HepG2 (cell line): ENCODE measurements around the gene PLCG2. TPM values are rescaled to one million over a fixed set of nuclear protein-coding genes. Genes with fewer than 3 reads are reported as not detected.

Source experiments
- ATAC-seq: fragments of 200-7000 bp; cut with Tn5 transposase; 3 replicates; pipeline ENCODE4 v1.9.1; 2020; ENCODE audit warnings: mild to moderate bottlenecking, moderate library complexity
- BruUV-seq: library from RNA; stranded (reverse); fragments of 400-500 nt; replicated peaks from 2 replicates; lab custom pipeline; 2021; lab: Mats Ljungman, UMichigan
- CTCF ChIA-PET: fragments of 300-600 bp; formaldehyde crosslinking; extraction: SDS; loops from one replicate; lab custom pipeline; 2021; ENCODE audit warnings: low total read pairs, inconsistent platforms, low intra/inter-chr PET ratio; lab: Yijun Ruan, JAX
- POLR2A ChIA-PET: fragments of 350-600 bp; sonication (Branson Sonifier 250); formaldehyde crosslinking; loops from one replicate; lab custom pipeline; 2020; ENCODE audit warnings: antibody characterized with exemption, inconsistent platforms; lab: Yijun Ruan, JAX
- DNase-seq: peaks from one replicate; pipeline ENCODE4 v3.0.0-alpha.2; 2015; ENCODE audit warnings: low spot score
- FAIRE-seq: peaks from 3 replicates; lab custom pipeline; 2011; peaks lifted over from hg19 to GRCh38; lab: Jason Lieb, UNC
- H2AFZ ChIP-seq: one replicate; pipeline ENCODE4 v1.6.1; 2011; ENCODE audit warnings: low read length, inconsistent platforms
- H3K27ac ChIP-seq: fragments of 300-600 bp; 3 replicates; pipeline ENCODE4 v1.8.0; 2011; ENCODE audit warnings: mixed run types, mild to moderate bottlenecking, mixed read lengths, low read length, inconsistent platforms; ENCODE audit not compliant: insufficient read depth; ENCODE audit errors: extremely low read length
- H3K27me3 ChIP-seq, 2 experiments: fragments of 200-600 bp in 1 of 2; 2 replicates in 1 of 2; 3 replicates in 1 of 2; pipeline versions ENCODE4 v1.6.0 to v1.8.0; 2011; ENCODE audit warnings: low read length in 2 of 2, mild to moderate bottlenecking in 2 of 2, moderate library complexity in 2 of 2, inconsistent platforms in 1 of 2; ENCODE audit not compliant: insufficient read depth in 2 of 2, control insufficient read depth in 1 of 2
- H3K36me3 ChIP-seq, 2 experiments: fragments of 200-600 bp in 1 of 2; replicated peaks in 1 of 2; 2 replicates in 1 of 2; 3 replicates in 1 of 2; pipeline versions ENCODE4 v1.5.1 to v1.8.0; 2011; ENCODE audit warnings: low read length in 2 of 2, inconsistent platforms in 1 of 2; ENCODE audit not compliant: insufficient read depth in 2 of 2, control insufficient read depth in 1 of 2
- H3K4me1 ChIP-seq: 2 replicates; pipeline ENCODE4 v1.5.1; 2012; ENCODE audit warnings: low read length, inconsistent platforms; ENCODE audit not compliant: insufficient read depth
- H3K4me2 ChIP-seq: 2 replicates; pipeline ENCODE4 v1.6.0; 2011; ENCODE audit warnings: low read depth, low read length, inconsistent platforms
- H3K4me3 ChIP-seq, 3 experiments: fragments of 200-600 bp in 1 of 3; sonication (generic), shearing (Covaris generic) in 1 of 3; replicated peaks in 1 of 3; 2 replicates each; pipeline ENCODE4 v1.5.1; 2011 to 2016; ENCODE audit warnings: low read length in 3 of 3, inconsistent platforms in 2 of 3, low read depth in 2 of 3, mild to moderate bottlenecking in 2 of 3, control low read depth in 1 of 3, mixed read lengths in 1 of 3; ENCODE audit not compliant: insufficient read depth in 1 of 3
- H3K79me2 ChIP-seq: one replicate; pipeline ENCODE4 v1.6.1; 2011; ENCODE audit warnings: low read length, inconsistent platforms; ENCODE audit not compliant: insufficient read depth
- H3K9ac ChIP-seq: 2 replicates; pipeline ENCODE4 v1.6.0; 2011; ENCODE audit warnings: mild to moderate bottlenecking, low read depth, low read length, inconsistent platforms; ENCODE audit not compliant: insufficient read depth
- H3K9me3 ChIP-seq: 2 replicates; pipeline ENCODE4 v1.5.1; 2012; ENCODE audit warnings: mild to moderate bottlenecking, low read length
- H4K20me1 ChIP-seq: 2 replicates; pipeline ENCODE4 v1.6.0; 2011; ENCODE audit warnings: inconsistent platforms, mild to moderate bottlenecking, low read length, moderate library complexity; ENCODE audit not compliant: insufficient read depth
- CCDC6 ChIP-seq: sonication (generic); formaldehyde crosslinking; IDR thresholded peaks from 2 replicates; pipeline ENCODE4 v1.8.1; 2022; ENCODE audit warnings: mild to moderate bottlenecking, missing genetic modification reagents, moderate library complexity
- DNMT1 ChIP-seq: sonication (generic); formaldehyde crosslinking; IDR thresholded peaks from 2 replicates; pipeline ENCODE4 v1.5.1; 2020; ENCODE audit warnings: mild to moderate bottlenecking, missing genetic modification reagents
- HHEX ChIP-seq: IDR thresholded peaks from 2 replicates; pipeline ENCODE4 v1.6.1; 2016; ENCODE audit warnings: control low read depth
- PTBP1 ChIP-seq: fragments of 200-400 bp; formaldehyde crosslinking; IDR thresholded peaks from 2 replicates; pipeline ENCODE4 v1.6.1; 2018; ENCODE audit warnings: low read length, low read depth; ENCODE audit not compliant: poor library complexity, severe bottlenecking
- RCOR2 ChIP-seq: IDR thresholded peaks from 2 replicates; pipeline ENCODE4 v1.6.1; 2016; ENCODE audit warnings: missing biosample characterization, missing genetic modification reagents
- RFXANK ChIP-seq: IDR thresholded peaks from 2 replicates; pipeline ENCODE4 v1.6.1; 2016
- SMAD3 ChIP-seq: sonication (generic); formaldehyde crosslinking; IDR thresholded peaks from 2 replicates; pipeline ENCODE4 v1.4.0; 2020; ENCODE audit warnings: missing genetic modification reagents
- YY1 ChIP-seq: IDR thresholded peaks from 2 replicates; pipeline ENCODE4 v1.6.1; 2011; ENCODE audit warnings: low read length, low read depth, moderate library complexity, mild to moderate bottlenecking; ENCODE audit not compliant: insufficient read depth, insufficient replicate concordance
- ZFP37 ChIP-seq: sonication (generic); formaldehyde crosslinking; IDR thresholded peaks from 2 replicates; pipeline ENCODE4 v1.4.0; 2020; ENCODE audit warnings: missing genetic modification reagents, borderline replicate concordance
- ZHX2 ChIP-seq, 2 experiments: sonication (generic) in 1 of 2; formaldehyde crosslinking in 1 of 2; IDR thresholded peaks; 2 replicates each; pipeline versions ENCODE4 v1.6.1 to v1.9.0; 2014 to 2022; ENCODE audit warnings: antibody characterized with exemption in 1 of 2, borderline replicate concordance in 1 of 2, inconsistent platforms in 1 of 2, low read depth in 1 of 2, missing genetic modification reagents in 1 of 2
- ZNF3 ChIP-seq: IDR thresholded peaks from 2 replicates; pipeline ENCODE4 v1.7.0; 2017; ENCODE audit warnings: inconsistent platforms
- ZNF75D ChIP-seq: sonication (generic); formaldehyde crosslinking; IDR thresholded peaks from 2 replicates; pipeline ENCODE4 v1.8.1; 2023; ENCODE audit warnings: missing genetic modification reagents, mild to moderate bottlenecking, borderline replicate concordance
- ZNF773 ChIP-seq: sonication (generic); formaldehyde crosslinking; IDR thresholded peaks from 2 replicates; pipeline ENCODE4 v1.4.0; 2020; ENCODE audit warnings: missing genetic modification reagents, borderline replicate concordance
- WGBS: methylation state at CpG from one replicate; pipeline ENCODE4 v1.1.6; 2017; ENCODE audit warnings: low lambda C conversion rate; 5-methylcytosine and 5-hydroxymethylcytosine counted together
- in situ Hi-C: cut with HindIII; loops from 2 replicates; pipeline ENCODE4 v1.10.0; 2017; ENCODE audit warnings: low pct_unique_long_range_greater_than_20kb; ENCODE audit not compliant: extremely low pct_ligation_motif_present
- intact Hi-C: fragments of 100-400 bp; cut with micrococcal nuclease; formaldehyde crosslinking; loops from one replicate; pipeline ENCODE4 v1.10.0; 2022; ENCODE audit not compliant: unreplicated experiment
- polyA plus RNA-seq, 8 experiments: library from polyadenylated mRNA; depleted of rRNA in 3 of 8; stranded (reverse) in 7 of 8; unstranded in 1 of 8; fragments of >200 nt; fragmentation: Illumina TruSeq in 4 of 8; extraction: Trizol in 4 of 8; gene quantifications; 2 replicates each; pipeline versions ENCODE4 v1.2.1 to v1.2.3, GENCODE V29; 2011 to 2016; ENCODE audit warnings: low read depth in 4 of 8, missing spikeins in 1 of 8, mixed read lengths in 1 of 8; ENCODE audit not compliant: insufficient read depth in 1 of 8
- total RNA-seq, 5 experiments: library from RNA; depleted of rRNA; stranded (reverse); fragments of >200 nt; fragmentation: Illumina TruSeq; extraction: Trizol; gene quantifications; 2 replicates each; pipeline ENCODE4 v1.2.3, GENCODE V29; 2016; ENCODE audit warnings: low read depth in 1 of 5
- TF ChIP-seq, protein P1 (sequence below): sonication (generic); formaldehyde crosslinking; IDR thresholded peaks from 2 replicates; pipeline ENCODE4 v1.5.0; 2020; ENCODE audit warnings: mild to moderate bottlenecking, low read depth, missing genetic modification reagents, borderline replicate concordance
- TF ChIP-seq, protein P2 (sequence below): sonication (generic); formaldehyde crosslinking; IDR thresholded peaks from 2 replicates; pipeline ENCODE4 v1.4.0; 2020; ENCODE audit warnings: missing genetic modification reagents, borderline replicate concordance

PLCG2 gene
- total and polyA plus RNA-seq, 2 of the 13 experiments (the other 11 are each of a cell fraction or from before 2014, with no cell fraction given), result 0.13 to 0.18 TPM

DNA sequence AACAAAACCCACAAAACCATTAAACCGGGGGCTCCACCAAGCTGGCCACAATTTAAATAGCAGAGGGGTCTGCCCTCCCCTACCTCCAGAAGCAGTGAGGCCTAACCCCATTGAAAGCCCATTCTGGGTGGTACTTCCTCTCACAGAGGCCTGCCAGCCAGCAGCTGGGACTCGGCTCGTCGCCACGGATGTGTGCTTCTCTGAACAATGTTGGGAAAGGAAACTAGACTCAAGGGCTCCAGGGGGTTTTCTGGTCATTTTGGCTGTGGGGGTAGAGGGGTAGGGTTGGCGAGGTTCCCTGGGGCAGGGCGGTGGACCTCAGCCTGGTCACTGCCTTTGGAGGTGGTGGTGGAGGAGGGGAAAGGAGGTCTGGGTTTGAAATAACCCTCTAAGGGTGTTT lies 4.7 kb upstream of the PLCG2 start:
- 41% methylated on average over 7 of the region's 7 CpGs for WGBS
- ChIA-PET CTCF (no interaction called here), POLR2A (no interaction called here)
- H3K79me2 ChIP-seq, result no peaks in the 10 kb centered on the region
- peaks cover 8 to 76% of the 10 kb centered on the region in 2 experiments for H3K27me3 ChIP-seq
- H3K4me3 ChIP-seq, result no peak overlapping the region
- no peak overlapping the region for H2AFZ ChIP-seq
- intact Hi-C loops, result no loop called here
- no TSS peak for BruUV-seq
- H3K4me2 ChIP-seq, result no peak overlapping the region
- no peak for FAIRE-seq
- DNase-seq, result no peak
- H3K9ac ChIP-seq, result no peak overlapping the region
- no peak for ATAC-seq
- H4K20me1 ChIP-seq, result no peaks in the 10 kb centered on the region
- H3K9me3 ChIP-seq, result no peaks in the 10 kb centered on the region
- no peaks in the 10 kb centered on the region for H3K36me3 ChIP-seq
- in situ Hi-C loops, result no loop called here
- no peak overlapping the region for H3K27ac ChIP-seq
- H3K4me1 ChIP-seq, result no peaks in the 10 kb centered on the region
- TF ChIP-seq ZNF75D (CRISPR knock-in tag) (no peak), ZNF3 (no peak), RFXANK (no peak), DNMT1 (CRISPR knock-in tag) (no peak), ZHX2 (IDR thresholded peaks at IDR 0.05; ENCODE audit: low read depth) (no peak), ZHX2 (CRISPR knock-in tag; IDR thresholded peaks at IDR 0.05; ENCODE audit: borderline replicate concordance) (no peak), YY1 (no peak), ZNF773 (no peak), PTBP1 (no peak), SMAD3 (CRISPR knock-in tag) (no peak), RCOR2 (no peak), CCDC6 (CRISPR knock-in tag) (no peak), ZFP37 (CRISPR knock-in tag) (no peak), HHEX (CRISPR knock-in tag) (no peak)
- TF ChIP-seq, protein P1, sequence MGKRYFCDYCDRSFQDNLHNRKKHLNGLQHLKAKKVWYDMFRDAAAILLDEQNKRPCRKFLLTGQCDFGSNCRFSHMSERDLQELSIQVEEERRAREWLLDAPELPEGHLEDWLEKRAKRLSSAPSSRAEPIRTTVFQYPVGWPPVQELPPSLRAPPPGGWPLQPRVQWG, result no peak
- TF ChIP-seq, protein P2, sequence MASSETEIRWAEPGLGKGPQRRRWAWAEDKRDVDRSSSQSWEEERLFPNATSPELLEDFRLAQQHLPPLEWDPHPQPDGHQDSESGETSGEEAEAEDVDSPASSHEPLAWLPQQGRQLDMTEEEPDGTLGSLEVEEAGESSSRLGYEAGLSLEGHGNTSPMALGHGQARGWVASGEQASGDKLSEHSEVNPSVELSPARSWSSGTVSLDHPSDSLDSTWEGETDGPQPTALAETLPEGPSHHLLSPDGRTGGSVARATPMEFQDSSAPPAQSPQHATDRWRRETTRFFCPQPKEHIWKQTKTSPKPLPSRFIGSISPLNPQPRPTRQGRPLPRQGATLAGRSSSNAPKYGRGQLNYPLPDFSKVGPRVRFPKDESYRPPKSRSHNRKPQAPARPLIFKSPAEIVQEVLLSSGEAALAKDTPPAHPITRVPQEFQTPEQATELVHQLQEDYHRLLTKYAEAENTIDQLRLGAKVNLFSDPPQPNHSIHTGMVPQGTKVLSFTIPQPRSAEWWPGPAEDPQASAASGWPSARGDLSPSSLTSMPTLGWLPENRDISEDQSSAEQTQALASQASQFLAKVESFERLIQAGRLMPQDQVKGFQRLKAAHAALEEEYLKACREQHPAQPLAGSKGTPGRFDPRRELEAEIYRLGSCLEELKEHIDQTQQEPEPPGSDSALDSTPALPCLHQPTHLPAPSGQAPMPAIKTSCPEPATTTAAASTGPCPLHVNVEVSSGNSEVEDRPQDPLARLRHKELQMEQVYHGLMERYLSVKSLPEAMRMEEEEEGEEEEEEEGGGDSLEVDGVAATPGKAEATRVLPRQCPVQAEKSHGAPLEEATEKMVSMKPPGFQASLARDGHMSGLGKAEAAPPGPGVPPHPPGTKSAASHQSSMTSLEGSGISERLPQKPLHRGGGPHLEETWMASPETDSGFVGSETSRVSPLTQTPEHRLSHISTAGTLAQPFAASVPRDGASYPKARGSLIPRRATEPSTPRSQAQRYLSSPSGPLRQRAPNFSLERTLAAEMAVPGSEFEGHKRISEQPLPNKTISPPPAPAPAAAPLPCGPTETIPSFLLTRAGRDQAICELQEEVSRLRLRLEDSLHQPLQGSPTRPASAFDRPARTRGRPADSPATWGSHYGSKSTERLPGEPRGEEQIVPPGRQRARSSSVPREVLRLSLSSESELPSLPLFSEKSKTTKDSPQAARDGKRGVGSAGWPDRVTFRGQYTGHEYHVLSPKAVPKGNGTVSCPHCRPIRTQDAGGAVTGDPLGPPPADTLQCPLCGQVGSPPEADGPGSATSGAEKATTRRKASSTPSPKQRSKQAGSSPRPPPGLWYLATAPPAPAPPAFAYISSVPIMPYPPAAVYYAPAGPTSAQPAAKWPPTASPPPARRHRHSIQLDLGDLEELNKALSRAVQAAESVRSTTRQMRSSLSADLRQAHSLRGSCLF (CRISPR knock-in tag), result no peak
